Smooth muscle cell of bladder (primary cell): ENCODE data around the gene PPTC7. TPM values are rescaled to one million over a fixed set of nuclear protein-coding genes. Genes with fewer than 3 reads are reported as not detected.

Source experiments
- total RNA-seq: library from RNA; depleted of rRNA; stranded (reverse); fragments of >200 nt; gene quantifications from 2 replicates; pipeline ENCODE4 v1.2.3, GENCODE V29; 2014

Gene PPTC7, protein sequence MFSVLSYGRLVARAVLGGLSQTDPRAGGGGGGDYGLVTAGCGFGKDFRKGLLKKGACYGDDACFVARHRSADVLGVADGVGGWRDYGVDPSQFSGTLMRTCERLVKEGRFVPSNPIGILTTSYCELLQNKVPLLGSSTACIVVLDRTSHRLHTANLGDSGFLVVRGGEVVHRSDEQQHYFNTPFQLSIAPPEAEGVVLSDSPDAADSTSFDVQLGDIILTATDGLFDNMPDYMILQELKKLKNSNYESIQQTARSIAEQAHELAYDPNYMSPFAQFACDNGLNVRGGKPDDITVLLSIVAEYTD
- 4.5 and 5.0 TPM in 2 replicates for total RNA-seq

GRCh38 chr12:110583137-110584059 is at the start of gene PPTC7:
TSS of gene PPTC7 (minus strand) at chr12:110583318. CDS start at chr12:110583031, 287 bp downstream.

DNA sequence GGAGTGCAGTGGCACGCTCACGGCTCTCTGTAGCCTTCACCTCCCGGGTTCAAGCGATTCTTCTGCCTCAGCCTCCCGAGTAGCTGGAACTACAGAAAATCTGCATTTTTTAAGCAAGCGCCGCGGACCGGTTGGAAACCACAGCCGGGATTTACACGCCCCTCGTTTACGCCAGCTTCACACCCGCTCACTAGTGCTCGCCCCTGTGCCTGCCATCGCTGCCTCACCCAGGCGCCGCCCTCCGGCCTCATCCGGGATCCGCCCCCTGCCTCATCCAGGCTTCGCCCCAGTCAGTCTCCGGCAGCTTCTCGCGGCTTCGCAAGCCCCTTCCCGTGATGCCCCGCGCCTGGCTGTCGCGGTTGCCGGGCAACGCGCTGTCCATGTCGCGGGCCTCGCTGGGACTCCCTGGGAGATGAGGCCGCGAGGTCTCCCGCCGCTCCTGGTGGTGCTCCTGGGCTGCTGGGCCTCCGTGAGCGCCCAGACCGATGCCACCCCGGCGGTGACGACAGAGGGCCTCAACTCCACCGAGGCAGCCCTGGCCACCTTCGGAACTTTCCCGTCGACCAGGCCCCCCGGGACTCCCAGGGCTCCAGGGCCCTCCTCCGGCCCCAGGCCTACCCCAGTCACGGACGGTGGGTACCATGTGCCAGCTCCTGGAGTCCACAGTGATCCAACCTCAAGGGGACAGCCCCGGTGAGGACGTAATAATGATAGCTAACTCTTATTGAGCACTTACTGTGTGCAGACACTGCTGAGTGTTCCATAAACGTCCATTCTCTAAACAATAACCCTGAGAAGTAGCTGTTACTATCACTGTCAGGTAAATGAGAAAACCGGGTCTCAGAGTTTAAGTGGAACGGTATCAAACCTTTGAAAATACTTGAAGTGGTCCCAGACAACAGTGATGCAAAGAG is 30.9 kb upstream of the PPTC7 start, which contains the start of gene TCTN1:
TSS of gene TCTN1 (plus strand) at position 359 of the 914 bp plus-strand sequence. CDS start at position 413, 54 bp downstream.

DNA sequence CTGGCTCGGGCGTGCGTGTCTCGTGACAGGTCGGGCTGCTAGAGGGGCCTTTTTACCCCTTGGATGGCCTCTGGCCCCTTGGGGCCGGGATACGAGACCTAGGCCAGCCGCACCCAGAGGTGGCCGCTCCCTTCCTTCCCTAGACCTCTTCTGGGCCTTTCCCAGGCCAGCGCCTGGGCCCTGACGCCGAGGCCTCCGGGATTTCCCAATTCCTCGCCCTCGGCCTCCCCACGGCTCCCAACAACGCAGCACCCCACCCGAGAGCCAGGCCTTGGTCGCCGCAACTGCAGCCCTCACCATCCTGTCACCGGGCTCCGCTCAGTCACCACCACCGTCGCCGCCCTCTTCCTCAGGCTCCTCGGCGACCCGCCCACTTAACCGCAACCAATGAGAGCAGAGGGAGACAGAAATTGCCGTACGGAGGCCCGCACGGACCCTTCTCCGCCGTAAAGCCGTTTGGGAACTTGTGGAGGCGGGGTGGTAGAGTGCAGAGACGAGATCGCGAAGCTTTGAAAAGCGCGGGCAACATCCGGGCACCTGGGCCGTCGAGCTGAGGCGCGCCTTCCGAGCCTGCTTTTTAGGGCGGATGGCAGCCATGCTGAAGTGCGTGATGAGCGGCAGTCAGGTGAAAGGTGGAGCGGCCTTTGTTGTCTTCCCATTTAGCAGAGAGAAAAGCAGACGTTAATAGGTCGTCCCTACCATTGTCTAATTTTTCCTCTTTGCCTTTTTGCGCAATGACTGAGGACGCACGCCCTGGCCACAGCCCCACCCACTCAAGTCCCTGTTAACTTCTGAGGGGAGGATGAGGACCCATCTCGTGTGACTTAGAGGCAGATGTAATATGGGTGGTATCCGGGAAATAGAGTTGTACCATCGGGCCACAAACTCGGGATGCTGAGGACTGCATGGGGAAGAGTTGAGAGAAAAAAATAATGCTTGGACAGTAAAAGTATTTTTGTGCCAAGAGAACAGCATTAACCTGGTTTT is 81.1 kb downstream of the PPTC7 start, which contains the start of the genes RAD9B and VPS29:
TSS of gene RAD9B (plus strand) at position 580 of the 987 bp plus-strand sequence. CDS start at position 587, 7 bp downstream.
TSS of gene VPS29 (minus strand) at position 360 of the 987 bp plus-strand sequence. CDS start at position 300, 60 bp downstream.

Other genes with a start within 250 kb of the PPTC7 start
- gene ANAPC7, start 179.6 kb downstream of the PPTC7 start, total RNA-seq = 31.7 and 39.9 TPM in 2 replicates
- 209 and 214 TPM in 2 replicates for gene ARPC3, start 133.0 kb downstream of the PPTC7 start, total RNA-seq
- gene GPN3, start 115.1 kb downstream of the PPTC7 start, total RNA-seq = 10.0 and 15.1 TPM in 2 replicates
- gene FAM216A, start 114.5 kb downstream of the PPTC7 start, total RNA-seq = 11.2 and 14.7 TPM in 2 replicates
- 35.4 and 55.4 TPM in 2 replicates for gene VPS29, start 81.2 kb downstream of the PPTC7 start, total RNA-seq
- gene RAD9B, start 81.0 kb downstream of the PPTC7 start, total RNA-seq = 0.14 and 0.46 TPM in 2 replicates
- 20.5 and 22.1 TPM in 2 replicates for gene TCTN1, start 30.8 kb upstream of the PPTC7 start, total RNA-seq
- gene HVCN1, start 105.8 kb upstream of the PPTC7 start, total RNA-seq = 4.8 and 8.5 TPM in 2 replicates
- 64.7 and 65.5 TPM in 2 replicates for gene PPP1CC, start 159.6 kb upstream of the PPTC7 start, total RNA-seq